ENCODE results near the gene ZNF318.
"Not testable (repeated sequence)": the region's sequence is repeated elsewhere in the genome, so short reads cannot be mapped to it uniquely, and the experiment has no call there.

ZNF318 gene

GRCh38 chr6:43347444-43347843 lies 22.0 kb downstream of the ZNF318 start:
- DNase-seq (ENCODE audit: low read depth in 2 of 2): no peak
- TF ChIP-seq CTCF (IDR thresholded peaks at IDR 0.05; ENCODE audit: low read depth, low read length): no peak
- H3K4me3 ChIP-seq (replicated peaks in 1 of 2; ENCODE audit: low read depth in 2 of 2, low read length in 2 of 2): no peak overlapping the region

GRCh38 chr6:43347021-43347420 lies 22.4 kb downstream of the ZNF318 start:
- DNase-seq (ENCODE audit: low read depth in 2 of 2): no peak
- H3K4me3 ChIP-seq (replicated peaks in 1 of 2; ENCODE audit: low read depth in 2 of 2, low read length in 2 of 2): no peak overlapping the region
- TF ChIP-seq CTCF (IDR thresholded peaks at IDR 0.05; ENCODE audit: low read depth, low read length): no peak

GRCh38 chr6:43346243-43346642 lies 23.2 kb downstream of the ZNF318 start:
- DNase-seq (ENCODE audit: low read depth in 2 of 2): not testable (repeated sequence)

GRCh38 chr6:43339168-43339567 lies 30.3 kb downstream of the ZNF318 start:
- no peak for TF ChIP-seq CTCF (IDR thresholded peaks at IDR 0.05; ENCODE audit: low read depth, low read length)
- DNase-seq (ENCODE audit: low read depth in 2 of 2): no peak
- no peak overlapping the region for H3K4me3 ChIP-seq (replicated peaks in 1 of 2; ENCODE audit: low read depth in 2 of 2, low read length in 2 of 2)

More at GRCh38 chr6:43346243-43346642, 23.2 kb downstream of the ZNF318 start:
- not testable (repeated sequence) for H3K4me3 ChIP-seq (replicated peaks in 1 of 2; ENCODE audit: low read depth in 2 of 2, low read length in 2 of 2)

GRCh38 chr6:43338243-43338642 lies 31.2 kb downstream of the ZNF318 start:
- TF ChIP-seq CTCF (IDR thresholded peaks at IDR 0.05; ENCODE audit: low read depth, low read length): no peak

GRCh38 chr6:43336382-43336781 lies 33.1 kb downstream of the ZNF318 start:
- no peak for TF ChIP-seq CTCF (IDR thresholded peaks at IDR 0.05; ENCODE audit: low read depth, low read length)
- peak in 1 of 2 donors; percentile 34 for DNase-seq (ENCODE audit: low read depth in 2 of 2)
- H3K4me3 ChIP-seq (replicated peaks in 1 of 2; ENCODE audit: low read depth in 2 of 2, low read length in 2 of 2): no peak overlapping the region

More at GRCh38 chr6:43338243-43338642, 31.2 kb downstream of the ZNF318 start:
- no peak overlapping the region for H3K4me3 ChIP-seq (replicated peaks in 1 of 2; ENCODE audit: low read depth in 2 of 2, low read length in 2 of 2)
- no peak for DNase-seq (ENCODE audit: low read depth in 2 of 2)

- H3K4me3 ChIP-seq (replicated peaks in 1 of 2; ENCODE audit: low read depth in 2 of 2, low read length in 2 of 2): no peak overlapping the region
- no peak for DNase-seq (ENCODE audit: low read depth in 2 of 2)
- TF ChIP-seq CTCF (IDR thresholded peaks at IDR 0.05; ENCODE audit: low read depth, low read length): no peak
These were observed 34.0 kb downstream of the ZNF318 start for GRCh38 chr6:43335469-43335868.

Data from cardiac fibroblast (primary cell).